C4-2B (cell line): ENCODE measurements around the gene DIAPH2.

Source experiments
- CTCF ChIP-seq: fragments of 450-650 bp; conservative IDR thresholded peaks from 2 replicates; pipeline ENCODE4 v1.5.1; 2017; ENCODE audit warnings: mild to moderate bottlenecking
- ZFX ChIP-seq: fragments of 450-650 bp; IDR thresholded peaks from 2 replicates; pipeline ENCODE4 v1.6.1; 2017

- TF ChIP-seq CTCF = no peak
- TF ChIP-seq ZFX = no peak
Observed at GRCh38 chrX:97159916-97160800, 475.5 kb downstream of the DIAPH2 start.
